Measurements from ENCODE around the gene PAN3. TPM values are rescaled to one million over a fixed set of nuclear protein-coding genes. Genes with fewer than 3 reads are reported as not detected.

PAN3 gene
- total and polyA plus RNA-seq, 7 donors: 5.1 to 43.3 (median 39.2) TPM

- H3K27ac ChIP-seq: no peak overlapping the region
- peaks cover 0 to 6% (median 0%) of the 10 kb centered on the region in 4 donors for H3K4me1 ChIP-seq
- intact Hi-C loops (cut with DNase I): no loop called here
- 96% methylated on average over 8 of the region's 8 CpGs for WGBS, 2 donors
- H3K4me3 ChIP-seq: no peak overlapping the region
- H3K9me3 ChIP-seq: no peaks in the 10 kb centered on the region
- no peak for TF ChIP-seq CTCF (IDR thresholded peaks at IDR 0.05)
- TF ChIP-seq POLR2A (IDR thresholded peaks at IDR 0.05): no peak
- no peak for TF ChIP-seq EP300 (IDR thresholded peaks at IDR 0.05)
- TF ChIP-seq POLR2AphosphoS5 (IDR thresholded peaks at IDR 0.05): no peak
- peaks cover 0 to 19% (median 0%) of the 10 kb centered on the region in 3 donors for H3K27me3 ChIP-seq
- no peak for DNase-seq
- H3K36me3 ChIP-seq: no peaks in the 10 kb centered on the region
Observed at GRCh38 chr13:28121224-28121623, 17.1 kb upstream of the PAN3 start.

- Histone ChIP-seq H3K27ac (no peak overlapping the region), H3K36me3 (no peaks in the 10 kb centered on the region), H3K4me3 (no peak overlapping the region), H3K9me3 (no peaks in the 10 kb centered on the region), H3K4me1 (no peaks in the 10 kb centered on the region), H3K27me3 (peaks cover 0 to 4% (median 0%) of the 10 kb centered on the region in 3 donors)
- intact Hi-C loops (cut with DNase I): no loop called here
- DNase-seq: no peak
- TF ChIP-seq EP300 (IDR thresholded peaks at IDR 0.05) (no peak), CTCF (IDR thresholded peaks at IDR 0.05) (no peak), POLR2A (IDR thresholded peaks at IDR 0.05) (no peak), POLR2AphosphoS5 (IDR thresholded peaks at IDR 0.05) (no peak)
Observed at GRCh38 chr13:28128030-28128429, 10.3 kb upstream of the PAN3 start.

- intact Hi-C loops (cut with DNase I): no loop called here
- no peak overlapping the region for H3K27ac ChIP-seq
- TF ChIP-seq EP300 (IDR thresholded peaks at IDR 0.05) (no peak), CTCF (IDR thresholded peaks at IDR 0.05) (no peak), POLR2A (IDR thresholded peaks at IDR 0.05) (no peak), POLR2AphosphoS5 (IDR thresholded peaks at IDR 0.05) (no peak)
- DNase-seq: no peak
- H3K4me1 ChIP-seq: no peaks in the 10 kb centered on the region
- H3K27me3 ChIP-seq: no peaks in the 10 kb centered on the region
- no peaks in the 10 kb centered on the region for H3K36me3 ChIP-seq
- H3K9me3 ChIP-seq: no peaks in the 10 kb centered on the region
- no peak overlapping the region for H3K4me3 ChIP-seq
Observed at GRCh38 chr13:28128926-28129325, 9.4 kb upstream of the PAN3 start.

GRCh38 chr13:28129911-28130693 is 8.2 kb upstream of the PAN3 start:
- no peak overlapping the region for H3K27ac ChIP-seq
- intact Hi-C loops (cut with DNase I): loop anchor here (10.0 kb wide), 3 partner anchors 505 to 1145 kb away; partner anchors contain the start of genes LNX2, POLR1D and POMP
- WGBS, 2 donors: 44 to 68% methylated on average over 5 of the region's 5 CpGs

More at GRCh38 chr13:28129911-28130693, 8.2 kb upstream of the PAN3 start:
- no peaks in the 10 kb centered on the region for H3K27me3 ChIP-seq
- TF ChIP-seq EP300 (IDR thresholded peaks at IDR 0.05): no peak
- no peak for TF ChIP-seq POLR2AphosphoS5 (IDR thresholded peaks at IDR 0.05)
- TF ChIP-seq CTCF (IDR thresholded peaks at IDR 0.05): no peak
- no peak for TF ChIP-seq POLR2A (IDR thresholded peaks at IDR 0.05)
- no peak overlapping the region for H3K4me3 ChIP-seq
- no peaks in the 10 kb centered on the region for H3K9me3 ChIP-seq
- no peaks in the 10 kb centered on the region for H3K36me3 ChIP-seq
- no peaks in the 10 kb centered on the region for H3K4me1 ChIP-seq
- no peak for DNase-seq

Data from sigmoid colon (tissue), 7 donors.